Ectodermal cell (in vitro differentiated cells): ENCODE results near the gene TBXA2R.
A peak's percentile ranks its signal among the peaks of the same experiment; 100 is the strongest.
"Not testable (repeated sequence)": the region's sequence is repeated elsewhere in the genome, so short reads cannot be mapped to it uniquely, and the experiment has no call there.

Experiments used
- H3K27ac ChIP-seq: 2 replicates; pipeline ENCODE4 v1.7.0; 2013; ENCODE audit warnings: mild to moderate bottlenecking, low read depth, low read length; ENCODE audit not compliant: insufficient read depth, poor library complexity, severe bottlenecking
- H3K27me3 ChIP-seq: 2 replicates; pipeline ENCODE4 v1.7.0; 2013; ENCODE audit warnings: mild to moderate bottlenecking, low read length; ENCODE audit not compliant: insufficient read depth, control insufficient read depth, poor library complexity, severe bottlenecking
- H3K36me3 ChIP-seq: one replicate; pipeline ENCODE4 v1.7.0; 2013; ENCODE audit warnings: low read length; ENCODE audit not compliant: control insufficient read depth, insufficient read depth
- H3K4me1 ChIP-seq: one replicate; pipeline ENCODE4 v1.7.0; 2013; ENCODE audit warnings: low read length; ENCODE audit not compliant: control insufficient read depth, insufficient read depth
- H3K4me3 ChIP-seq: 2 replicates; pipeline ENCODE4 v1.7.0; 2013; ENCODE audit warnings: low read depth, low read length, control low read depth; ENCODE audit not compliant: insufficient read depth
- H3K9me3 ChIP-seq: 2 replicates; pipeline ENCODE4 v1.7.0; 2013; ENCODE audit warnings: mild to moderate bottlenecking, low read length, moderate library complexity; ENCODE audit not compliant: control insufficient read depth
- WGBS, 2 experiments: methylation state at CpG; one replicate each; pipeline ENCODE4 v1.1.7; 2013; ENCODE audit warnings: missing lambda C conversion rate in 2 of 2; 5-methylcytosine and 5-hydroxymethylcytosine counted together

TBXA2R gene

GRCh38 chr19:3570606-3571011 lies 36.1 kb downstream of the TBXA2R start:
- H3K36me3 ChIP-seq = no peaks in the 10 kb centered on the region
- H3K4me1 ChIP-seq = no peaks in the 10 kb centered on the region
- no peak overlapping the region for H3K4me3 ChIP-seq
- H3K9me3 ChIP-seq = no peaks in the 10 kb centered on the region
- peaks cover 4% of the 10 kb centered on the region for H3K27me3 ChIP-seq
- WGBS, 2 experiments = 91 to 93% methylated on average over 7 of the region's 7 CpGs
- H3K27ac ChIP-seq = no peak overlapping the region

DNA sequence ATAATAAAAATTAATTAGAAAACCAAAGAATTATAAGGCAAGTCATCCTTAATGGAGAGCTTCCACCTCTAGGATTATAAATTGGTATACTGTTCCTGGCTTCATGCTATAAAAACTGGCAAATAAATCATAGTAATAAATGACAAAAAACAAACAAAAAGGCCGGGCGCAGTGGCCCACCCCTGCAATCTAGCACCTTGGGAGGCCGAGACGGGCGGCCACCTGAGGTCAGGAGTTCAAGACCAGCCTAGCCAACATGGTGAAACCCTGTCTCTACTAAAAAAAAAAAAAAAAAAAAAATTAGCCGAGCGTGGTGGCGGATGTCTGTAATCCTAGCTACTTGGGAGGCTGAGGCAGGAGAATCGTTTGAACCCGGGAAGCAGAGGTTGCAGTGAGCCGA lies 36.6 kb downstream of the TBXA2R start:
- not testable (repeated sequence) for H3K36me3 ChIP-seq, H3K9me3 ChIP-seq, H3K4me3 ChIP-seq, H3K4me1 ChIP-seq, H3K27ac ChIP-seq, H3K27me3 ChIP-seq
- WGBS, 2 experiments = 93 to 95% methylated on average over 11 of the region's 11 CpGs

GRCh38 chr19:3565139-3565538 lies 41.5 kb downstream of the TBXA2R start:
- H3K27me3 ChIP-seq = no peaks in the 10 kb centered on the region
- no peaks in the 10 kb centered on the region for H3K36me3 ChIP-seq
- 83 to 84% methylated on average over 19 of the region's 19 CpGs for WGBS, 2 experiments
- H3K4me3 ChIP-seq = no peak overlapping the region
- no peaks in the 10 kb centered on the region for H3K4me1 ChIP-seq
- no peak overlapping the region for H3K27ac ChIP-seq
- H3K9me3 ChIP-seq = no peaks in the 10 kb centered on the region

DNA sequence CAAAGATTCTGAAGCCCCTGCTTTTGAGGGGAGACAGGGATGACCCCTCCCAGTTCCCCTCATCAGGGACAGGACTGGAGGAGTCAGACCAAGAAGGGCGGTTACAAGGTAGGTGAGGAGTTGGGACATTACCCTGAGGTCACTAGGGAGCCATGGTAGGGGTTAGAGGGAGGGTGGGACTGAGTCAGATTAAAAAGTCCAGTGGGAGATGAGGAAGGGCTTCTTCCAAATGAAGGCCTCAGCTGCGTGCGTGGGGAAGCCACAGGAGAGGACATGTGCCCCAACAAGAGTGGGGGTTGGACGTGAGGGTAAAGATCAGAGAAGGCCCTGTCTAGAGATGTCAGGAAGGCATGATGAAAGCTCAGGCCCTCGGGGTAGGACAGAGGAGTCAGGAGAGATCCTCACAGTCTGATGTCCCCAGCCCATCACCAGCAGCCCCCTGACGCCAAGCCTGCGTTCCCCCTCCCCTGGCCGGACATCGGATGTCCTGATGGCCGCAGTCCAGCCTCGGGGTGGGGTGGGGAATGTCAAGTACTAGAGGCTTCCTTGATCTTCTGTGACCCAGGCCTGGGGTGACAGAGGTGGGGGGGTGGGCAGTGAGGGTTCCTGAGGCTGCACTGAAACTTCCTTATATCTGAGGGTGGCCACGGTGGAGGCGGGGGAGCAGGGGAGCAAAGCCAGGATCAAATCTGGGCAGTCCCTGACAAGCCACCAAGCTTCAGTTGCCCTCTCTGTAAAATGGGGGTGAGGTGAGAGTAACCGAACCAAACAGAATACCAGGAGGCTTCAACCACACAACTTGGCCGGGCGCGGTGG lies 42.8 kb downstream of the TBXA2R start:
- WGBS, 2 experiments = 93 to 94% methylated on average over 17 of the region's 17 CpGs
- Histone ChIP-seq H3K36me3 (no peaks in the 10 kb centered on the region), H3K27me3 (no peaks in the 10 kb centered on the region), H3K4me3 (no peak overlapping the region), H3K4me1 (no peaks in the 10 kb centered on the region), H3K27ac (no peak overlapping the region), H3K9me3 (no peaks in the 10 kb centered on the region)

DNA sequence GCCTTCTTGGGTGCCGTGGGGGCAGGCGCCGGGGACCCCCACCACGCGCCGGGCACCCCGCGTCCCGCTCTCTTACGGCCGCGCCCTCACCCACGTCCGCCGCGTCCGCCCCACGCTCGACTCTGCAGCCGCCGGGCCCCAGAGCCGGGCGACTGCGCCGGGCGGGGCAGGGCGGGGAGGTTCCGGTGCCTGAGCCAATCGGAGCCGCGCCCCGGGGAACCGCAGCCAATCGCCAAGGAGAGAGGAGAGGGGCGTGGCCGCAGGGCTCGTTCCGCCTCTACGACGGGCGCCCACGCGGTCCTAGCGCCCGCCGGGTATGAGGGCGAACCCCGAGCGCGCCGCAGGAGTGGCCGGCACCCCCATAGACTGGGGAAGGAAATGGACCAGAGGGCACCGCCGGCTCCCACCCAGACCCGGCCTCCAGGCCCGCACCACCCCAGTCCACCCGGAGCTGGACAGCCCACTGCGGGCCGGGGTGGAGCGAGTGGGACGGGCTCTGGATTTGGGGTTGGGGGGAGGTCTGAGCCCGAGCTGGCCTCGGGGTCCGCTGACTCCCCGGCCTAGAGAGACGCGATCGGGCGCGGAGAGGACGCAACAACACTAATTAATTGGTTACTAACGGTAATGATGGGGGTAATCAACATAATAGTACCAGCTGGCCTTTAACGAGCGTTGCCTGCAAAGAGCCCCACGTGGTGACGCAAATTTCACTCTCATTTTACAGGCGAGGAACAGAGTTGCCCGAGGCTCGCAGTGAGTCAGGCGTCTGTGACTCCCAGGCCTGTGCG lies 49.0 kb downstream of the TBXA2R start, which contains the start of gene MFSD12:
TSS of gene MFSD12 (minus strand) at position 126 of the 788 bp plus-strand sequence. CDS start 183 bp downstream, outside the sequence.
- peaks cover 8% of the 10 kb centered on the region for H3K4me1 ChIP-seq
- H3K27ac ChIP-seq = no peak within 1 kb of the TSS
- peak within 1 kb of the TSS; percentile 62 for H3K4me3 ChIP-seq
- 1% methylated on average over 81 of the region's 81 CpGs for WGBS, 2 experiments
- H3K36me3 ChIP-seq = no peaks in the 10 kb centered on the region
- H3K9me3 ChIP-seq = no peaks in the 10 kb centered on the region
- H3K27me3 ChIP-seq = peaks cover 8% of the 10 kb centered on the region

- Histone ChIP-seq H3K27me3 (peaks cover 8% of the 10 kb centered on the region), H3K4me3 (peak overlapping the region; percentile 62), H3K27ac (no peak overlapping the region), H3K36me3 (no peaks in the 10 kb centered on the region), H3K4me1 (peaks cover 8% of the 10 kb centered on the region), H3K9me3 (no peaks in the 10 kb centered on the region)
- WGBS, 2 experiments = 1% methylated on average over 60 of the region's 60 CpGs
These were observed 49.7 kb downstream of the TBXA2R start for GRCh38 chr19:3556978-3557460.

DNA sequence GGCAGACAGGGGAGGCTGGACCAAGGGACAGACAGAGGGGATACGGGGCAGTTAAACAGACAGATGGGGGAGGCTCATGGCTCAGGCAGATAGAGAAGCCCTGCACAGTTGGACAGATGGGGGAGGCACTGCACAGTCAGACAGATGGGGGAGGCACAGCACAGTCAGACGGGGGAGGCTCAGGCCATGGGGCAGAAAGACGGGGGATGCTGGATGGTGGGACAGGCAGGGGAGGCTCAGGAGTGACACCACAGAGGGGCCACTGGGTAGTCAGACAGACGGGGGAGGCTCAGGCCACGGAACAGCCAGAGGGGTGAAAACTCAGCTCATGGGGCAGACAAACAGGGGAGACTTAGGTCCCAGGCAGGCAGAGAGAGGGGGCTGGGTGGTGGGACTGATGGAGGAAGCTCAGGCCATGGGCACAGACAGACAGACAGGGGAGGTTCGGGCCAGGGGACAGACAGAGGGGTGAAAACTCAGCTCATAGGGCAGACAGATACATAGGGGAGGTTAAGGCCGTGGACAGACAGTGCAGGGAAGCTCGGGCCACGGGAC lies 50.2 kb downstream of the TBXA2R start:
- H3K4me3 ChIP-seq = peak overlapping the region; percentile 62
- no peak overlapping the region for H3K27ac ChIP-seq
- no peaks in the 10 kb centered on the region for H3K36me3 ChIP-seq
- H3K27me3 ChIP-seq = peaks cover 8% of the 10 kb centered on the region
- peaks cover 8% of the 10 kb centered on the region for H3K4me1 ChIP-seq
- WGBS, 2 experiments = 53 to 55% methylated on average over 9 of the region's 9 CpGs
- H3K9me3 ChIP-seq = no peaks in the 10 kb centered on the region

DNA sequence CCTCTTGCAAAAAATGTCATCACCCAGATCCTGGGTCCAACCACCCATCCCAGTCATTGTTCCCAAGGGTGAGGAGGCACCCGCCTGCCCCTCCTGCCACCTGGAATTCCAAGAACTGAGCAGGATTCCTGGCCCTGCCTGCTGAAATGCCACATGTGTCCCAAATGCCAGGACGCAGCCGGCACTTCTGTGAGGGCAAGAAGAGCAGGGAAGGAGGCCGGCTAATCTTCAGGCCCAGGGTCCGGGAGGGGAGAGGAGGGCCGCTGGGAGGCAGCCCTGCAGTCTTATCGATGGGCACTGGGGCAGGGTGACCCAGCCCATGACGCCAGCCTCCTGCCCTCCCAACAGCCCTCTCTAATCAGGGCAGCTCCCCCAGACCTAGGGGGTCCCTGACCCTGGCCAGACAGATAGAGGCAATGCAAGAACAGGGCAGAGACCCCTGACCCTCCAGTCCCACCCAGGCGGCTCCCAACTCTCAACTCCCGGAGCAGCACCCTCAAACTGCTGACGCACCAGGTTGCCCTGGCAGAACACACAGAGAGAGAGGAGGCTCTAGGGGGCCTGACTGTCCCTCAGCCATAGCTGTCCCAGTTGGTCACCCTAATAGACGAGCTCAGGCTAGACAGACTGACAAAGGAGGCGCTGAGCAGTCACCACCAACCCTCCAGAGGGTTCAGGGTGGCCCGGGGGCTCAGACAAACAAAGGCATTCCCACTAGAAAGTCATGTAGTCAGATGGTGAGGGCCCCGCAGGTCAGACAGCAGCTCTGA lies 50.8 kb downstream of the TBXA2R start:
- no peak overlapping the region for H3K4me3 ChIP-seq
- H3K27ac ChIP-seq = no peak overlapping the region
- WGBS, 2 experiments = 90 to 91% methylated on average over 15 of the region's 15 CpGs

GRCh38 chr19:3554254-3555083 lies 52.2 kb downstream of the TBXA2R start:
- H3K27me3 ChIP-seq = peaks cover 8% of the 10 kb centered on the region
- no peaks in the 10 kb centered on the region for H3K36me3 ChIP-seq
- no peak overlapping the region for H3K27ac ChIP-seq
- H3K4me3 ChIP-seq = no peak overlapping the region
- H3K4me1 ChIP-seq = peaks cover 8% of the 10 kb centered on the region
- H3K9me3 ChIP-seq = no peaks in the 10 kb centered on the region
- WGBS, 2 experiments = 91 to 93% methylated on average over 21 of the region's 21 CpGs

More for the DNA sequence above, 50.8 kb downstream of the TBXA2R start:
- no peaks in the 10 kb centered on the region for H3K36me3 ChIP-seq
- H3K4me1 ChIP-seq = peaks cover 8% of the 10 kb centered on the region
- no peaks in the 10 kb centered on the region for H3K9me3 ChIP-seq
- H3K27me3 ChIP-seq = peaks cover 8% of the 10 kb centered on the region
